Measurements from ENCODE around the gene DDT.

GRCh38 chr22:24002851-24003250 lies 28.6 kb upstream of the DDT start:
- TF ChIP-seq CTCF (IDR thresholded peaks at IDR 0.05) (no peak), EZH2phosphoT487 (IDR thresholded peaks at IDR 0.05) (no peak), EZH2 (IDR thresholded peaks at IDR 0.05) (no peak)

Data from neural progenitor cell (in vitro differentiated cells).